ENCODE results near the gene MAP4K2.

Gene MAP4K2

GRCh38 chr11:64753380-64754123, 49.5 kb downstream of the MAP4K2 start:
- no peak for DNase-seq (ENCODE audit: low read depth, low spot score)
- no peak for TF ChIP-seq CTCF (IDR thresholded peaks at IDR 0.05; ENCODE audit: insufficient read depth, low read length, missing control alignments)
- no peak overlapping the region for H3K4me3 ChIP-seq (ENCODE audit: low read depth, low read length)
- ChIA-PET POLR2A (interaction anchor here (0.7 kb wide), 1 partner anchor 509 kb away, joined by 3 read pairs; no protein-coding TSS in a partner anchor), CTCF (no interaction called here)

- POLR2A ChIA-PET: no interaction called here
- CTCF ChIA-PET: interaction anchor here (1.3 to 2.2 kb wide), 2 partner anchors 11 to 12 kb away, joined by 3 to 17 read pairs; no protein-coding TSS in a partner anchor
- no peak for DNase-seq (ENCODE audit: low read depth, low spot score)
- TF ChIP-seq CTCF (IDR thresholded peaks at IDR 0.05; ENCODE audit: insufficient read depth, low read length, missing control alignments): no peak
- no peak overlapping the region for H3K4me3 ChIP-seq (ENCODE audit: low read depth, low read length)
Measured at GRCh38 chr11:64753019-64753379, 50.0 kb downstream of the MAP4K2 start.

GRCh38 chr11:64752175-64752970, 50.6 kb downstream of the MAP4K2 start:
- POLR2A ChIA-PET: no interaction called here
- DNase-seq (ENCODE audit: low read depth, low spot score): no peak
- TF ChIP-seq CTCF (IDR thresholded peaks at IDR 0.05; ENCODE audit: insufficient read depth, low read length, missing control alignments): no peak

GRCh38 chr11:64751580-64751979, 51.4 kb downstream of the MAP4K2 start:
- no peak for DNase-seq (ENCODE audit: low read depth, low spot score)
- ChIA-PET CTCF (interaction anchor here (1.0 to 2.2 kb wide), 3 partner anchors 9 to 16 kb away, joined by 3 to 17 read pairs (median 4); no protein-coding TSS in a partner anchor), POLR2A (no interaction called here)
- H3K4me3 ChIP-seq (ENCODE audit: low read depth, low read length): no peak overlapping the region
- TF ChIP-seq CTCF (IDR thresholded peaks at IDR 0.05; ENCODE audit: insufficient read depth, low read length, missing control alignments): no peak

More at GRCh38 chr11:64752175-64752970, 50.6 kb downstream of the MAP4K2 start:
- no peak overlapping the region for H3K4me3 ChIP-seq (ENCODE audit: low read depth, low read length)
- CTCF ChIA-PET: interaction anchor here (1.0 to 2.2 kb wide), 3 partner anchors 10 to 15 kb away, joined by 3 to 17 read pairs (median 4); no protein-coding TSS in a partner anchor

- no peak for DNase-seq (ENCODE audit: low read depth, low spot score)
- no peak for TF ChIP-seq CTCF (IDR thresholded peaks at IDR 0.05; ENCODE audit: insufficient read depth, low read length, missing control alignments)
- POLR2A ChIA-PET: no interaction called here
- no peak overlapping the region for H3K4me3 ChIP-seq (ENCODE audit: low read depth, low read length)
- CTCF ChIA-PET: interaction anchor here (2.2 kb wide), 1 partner anchor 9 kb away, joined by 17 read pairs; no protein-coding TSS in a partner anchor
Measured at GRCh38 chr11:64751136-64751535, 51.9 kb downstream of the MAP4K2 start.

Data from AG04449 (cell line).